K562 (cell line): ENCODE data around the gene ARPC1A. TPM values are rescaled to one million over a fixed set of nuclear protein-coding genes. Genes with fewer than 3 reads are reported as not detected.

Experiments
- ATAC-seq: fragments of 200-7000 bp; cut with Tn5 transposase; 3 replicates; pipeline ENCODE4 v1.9.1; 2020; ENCODE audit warnings: moderate library complexity
- BruUV-seq: library from RNA; stranded (reverse); fragments of 400-500 nt; replicated peaks from 2 replicates; lab custom pipeline; 2021; lab: Mats Ljungman, UMichigan
- CTCF ChIA-PET: fragments of 300-600 bp; formaldehyde crosslinking; extraction: SDS; loops from one replicate; lab custom pipeline; 2021; ENCODE audit warnings: low intra/inter-chr PET ratio; lab: Yijun Ruan, JAX
- POLR2A ChIA-PET: fragments of 300-600, 350-650 bp; sonication (Branson Sonifier 250); formaldehyde crosslinking; extraction: SDS; loops from one replicate; lab custom pipeline; 2021; ENCODE audit warnings: antibody characterized with exemption, inconsistent platforms; lab: Yijun Ruan, JAX
- DNase-seq, 4 experiments: peaks; one replicate each; pipeline versions ENCODE4 v3.0.0 to v3.0.0-alpha.2; 2011 to 2018; ENCODE audit warnings: low spot score in 3 of 4, mixed read lengths in 3 of 4; ENCODE audit errors: extremely low read depth in 1 of 4
- FAIRE-seq: peaks from 2 replicates; lab custom pipeline; 2011; peaks lifted over from hg19 to GRCh38; lab: Jason Lieb, UNC
- H2AFZ ChIP-seq: 2 replicates; pipeline ENCODE4 v1.6.0; 2011; ENCODE audit warnings: low read depth, low read length, control low read depth, inconsistent platforms
- H3K27ac ChIP-seq: fragments of 200-600 bp; 3 replicates; pipeline ENCODE4 v1.8.0; 2011; ENCODE audit warnings: low read depth, mild to moderate bottlenecking, control low read depth, inconsistent platforms, low read length, moderate library complexity, mixed read lengths; ENCODE audit errors: extremely low read depth
- H3K27me3 ChIP-seq, 2 experiments: fragments of 300-600 bp in 1 of 2; 2 replicates in 1 of 2; 3 replicates in 1 of 2; pipeline versions ENCODE4 v1.6.0 to v1.8.0; 2011; ENCODE audit warnings: inconsistent platforms in 2 of 2, low read length in 2 of 2, mild to moderate bottlenecking in 1 of 2, mixed read lengths in 1 of 2, moderate library complexity in 1 of 2; ENCODE audit not compliant: control insufficient read depth in 2 of 2, insufficient read depth in 2 of 2
- H3K36me3 ChIP-seq: fragments of 300-600 bp; 3 replicates; pipeline ENCODE4 v1.8.0; 2011; ENCODE audit warnings: mild to moderate bottlenecking, low read length, inconsistent platforms; ENCODE audit not compliant: control insufficient read depth, insufficient read depth
- H3K4me1 ChIP-seq, 2 experiments: fragments of 200-600 bp in 1 of 2; replicated peaks in 1 of 2; 2 replicates in 1 of 2; 3 replicates in 1 of 2; pipeline versions ENCODE4 v1.5.1 to v1.8.0; 2011; ENCODE audit warnings: inconsistent platforms in 2 of 2, low read length in 2 of 2, mild to moderate bottlenecking in 1 of 2, mixed read lengths in 1 of 2, moderate library complexity in 1 of 2; ENCODE audit not compliant: control insufficient read depth in 2 of 2, insufficient read depth in 2 of 2
- H3K4me2 ChIP-seq: 2 replicates; pipeline ENCODE4 v1.6.1; 2011; ENCODE audit warnings: low read length, control low read depth, inconsistent platforms, mixed read lengths; ENCODE audit not compliant: insufficient read depth
- H3K4me3 ChIP-seq: fragments of 200-600 bp; sonication (generic), shearing (Covaris generic); 2 replicates; pipeline ENCODE4 v1.5.1; 2016; ENCODE audit warnings: control low read depth, inconsistent platforms
- H3K79me2 ChIP-seq: fragments of 200-600 bp; 3 replicates; pipeline ENCODE4 v1.8.0; 2011; ENCODE audit warnings: low read length, inconsistent platforms; ENCODE audit not compliant: control insufficient read depth, insufficient read depth
- H3K9ac ChIP-seq, 2 experiments: 2 replicates each; pipeline versions ENCODE4 v1.6.0 to v1.6.1; 2011; ENCODE audit warnings: low read depth in 2 of 2, low read length in 2 of 2, control low read depth in 1 of 2, inconsistent platforms in 1 of 2, mild to moderate bottlenecking in 1 of 2, mixed read lengths in 1 of 2; ENCODE audit not compliant: insufficient read depth in 1 of 2
- H3K9me1 ChIP-seq: one replicate; pipeline ENCODE4 v1.6.0; 2011; ENCODE audit warnings: inconsistent platforms, mild to moderate bottlenecking, low read length, moderate library complexity; ENCODE audit not compliant: control insufficient read depth, insufficient read depth
- H3K9me3 ChIP-seq: replicated peaks from 2 replicates; pipeline ENCODE4 v1.5.1; 2011; ENCODE audit warnings: low read depth, low read length, inconsistent platforms; ENCODE audit not compliant: control insufficient read depth, insufficient read depth
- H4K20me1 ChIP-seq: replicated peaks from 2 replicates; pipeline ENCODE4 v1.6.1; 2011; ENCODE audit warnings: low read length, inconsistent platforms, mixed read lengths; ENCODE audit not compliant: control insufficient read depth, insufficient read depth
- BACH1 ChIP-seq: fragments of 200-800 bp; sonication (Bioruptor generic); IDR thresholded peaks from 2 replicates; pipeline ENCODE4 v1.6.1; 2016; ENCODE audit warnings: missing genetic modification characterization, missing compliant biosample characterization
- BRD4 ChIP-seq: fragments of 200-600 bp; sonication (generic); IDR thresholded peaks from 2 replicates; pipeline ENCODE4 v1.6.1; 2017; ENCODE audit warnings: inconsistent platforms
- DACH1 ChIP-seq: fragments of 450-650 bp; IDR thresholded peaks from 2 replicates; pipeline ENCODE4 v1.6.1; 2018; ENCODE audit not compliant: partially characterized antibody
- FOXM1 ChIP-seq, 2 experiments: fragments of 450-650 bp in 1 of 2; sonication (generic) in 1 of 2; formaldehyde crosslinking in 1 of 2; IDR thresholded peaks; 2 replicates each; pipeline versions ENCODE4 v1.6.1 to v1.9.0; 2017 to 2022; ENCODE audit warnings: low read depth in 2 of 2, mild to moderate bottlenecking in 2 of 2, missing genetic modification reagents in 1 of 2, moderate library complexity in 1 of 2
- HMG20B ChIP-seq: fragments of 250-450 bp; sonication (Bioruptor Pico); IDR thresholded peaks from 2 replicates; pipeline ENCODE4 v1.5.0; 2021; ENCODE audit warnings: mild to moderate bottlenecking
- MAFG ChIP-seq: fragments of 450-650 bp; conservative IDR thresholded peaks from 2 replicates; pipeline ENCODE4 v1.6.1; 2016; ENCODE audit warnings: missing genetic modification characterization, missing compliant biosample characterization
- OTX1 ChIP-seq: fragments of 450-650 bp; formaldehyde crosslinking; IDR thresholded peaks from 2 replicates; pipeline ENCODE4 v1.4.0; 2022; ENCODE audit warnings: mild to moderate bottlenecking
- PHB2 ChIP-seq: fragments of 450-650 bp; IDR thresholded peaks from 2 replicates; pipeline ENCODE4 v1.6.1; 2017; ENCODE audit warnings: low read depth
- SMAD3 ChIP-seq: fragments of 450-650 bp; formaldehyde crosslinking; conservative IDR thresholded peaks from 2 replicates; pipeline ENCODE4 v1.4.0; 2020; ENCODE audit warnings: mild to moderate bottlenecking
- XRCC4 ChIP-seq: IDR thresholded peaks from one replicate; pipeline ENCODE4 v1.6.1; 2011; ENCODE audit not compliant: insufficient read depth, insufficient read length; ENCODE audit errors: extremely low read depth
- ZNF518B ChIP-seq: fragments of 250-450 bp; sonication (Bioruptor Pico); IDR thresholded peaks from 2 replicates; pipeline ENCODE4 v1.5.0; 2021; ENCODE audit warnings: mild to moderate bottlenecking, moderate library complexity
- ZNF561 ChIP-seq: fragments of 450-650 bp; formaldehyde crosslinking; conservative IDR thresholded peaks from 2 replicates; pipeline ENCODE4 v1.4.0; 2020; ENCODE audit warnings: mild to moderate bottlenecking, moderate library complexity
- ZNF75A ChIP-seq: fragments of 450-650 bp; formaldehyde crosslinking; IDR thresholded peaks from 2 replicates; pipeline ENCODE4 v1.4.0; 2020; ENCODE audit warnings: mild to moderate bottlenecking
- WGBS: fragments of 100-300 bp; shearing (Covaris generic); methylation state at CpG from one replicate; pipeline ENCODE4 v1.1.6; 2016; ENCODE audit warnings: low coverage, mixed read lengths; ENCODE audit not compliant: insufficient coverage; ENCODE audit errors: missing lambda C conversion rate; 5-methylcytosine and 5-hydroxymethylcytosine counted together
- in situ Hi-C: fragments of 300-500 bp; cut with MboI; formaldehyde crosslinking; loops from 4 replicates; pipeline ENCODE4 v1.15.0; 2018; ENCODE audit warnings: inconsistent platforms, mixed read lengths
- intact Hi-C: fragments of 100-400 bp; cut with micrococcal nuclease; formaldehyde crosslinking; loops from 2 replicates; pipeline ENCODE4 v1.14.2; 2022
- polyA plus RNA-seq, 8 experiments: library from polyadenylated mRNA; depleted of rRNA in 4 of 8; stranded (reverse) in 5 of 8; unstranded in 3 of 8; fragments of >200 nt; fragmentation: Nextera tagmentation in 2 of 8; fragmentation: Illumina TruSeq in 1 of 8; extraction: Ambion mirVana in 2 of 8; extraction: Trizol in 1 of 8; gene quantifications; 2 replicates each; pipeline versions ENCODE4 v1.2.1 to v1.2.3, GENCODE V29; 2011 to 2014; ENCODE audit warnings: inconsistent platforms in 1 of 8, missing spikeins in 1 of 8
- total RNA-seq, 7 experiments: library from RNA; depleted of rRNA in 6 of 7; stranded (reverse); fragments of >200 nt in 6 of 7; fragmentation: Illumina TruSeq in 2 of 7; extraction: Trizol in 2 of 7; gene quantifications; 2 replicates each; pipeline versions ENCODE4 v1.2.1 to v1.2.3, GENCODE V29; 2011 to 2021; ENCODE audit warnings: low replicate concordance in 1 of 7
- TF ChIP-seq, protein P1 (sequence below): fragments of 250-450 bp; sonication (Bioruptor Pico); IDR thresholded peaks from 2 replicates; pipeline ENCODE4 v1.5.0; 2020; ENCODE audit warnings: mild to moderate bottlenecking
- TF ChIP-seq, protein P2 (sequence below): sonication (generic); formaldehyde crosslinking; IDR thresholded peaks from 2 replicates; pipeline ENCODE4 v1.9.0; 2022; ENCODE audit warnings: mild to moderate bottlenecking, missing genetic modification reagents
- TF ChIP-seq, protein P3 (sequence below), 2 experiments: fragments of 450-650 bp; conservative IDR thresholded peaks; 2 replicates each; pipeline ENCODE4 v1.6.1; 2017; ENCODE audit warnings: mild to moderate bottlenecking in 2 of 2, moderate library complexity in 2 of 2

The ARPC1A gene
- total and polyA plus RNA-seq, 9 of the 15 experiments (the other 6 are each of a cell fraction or from before 2014, with no cell fraction given): 39.5 to 151 (median 86.1) TPM

DNA sequence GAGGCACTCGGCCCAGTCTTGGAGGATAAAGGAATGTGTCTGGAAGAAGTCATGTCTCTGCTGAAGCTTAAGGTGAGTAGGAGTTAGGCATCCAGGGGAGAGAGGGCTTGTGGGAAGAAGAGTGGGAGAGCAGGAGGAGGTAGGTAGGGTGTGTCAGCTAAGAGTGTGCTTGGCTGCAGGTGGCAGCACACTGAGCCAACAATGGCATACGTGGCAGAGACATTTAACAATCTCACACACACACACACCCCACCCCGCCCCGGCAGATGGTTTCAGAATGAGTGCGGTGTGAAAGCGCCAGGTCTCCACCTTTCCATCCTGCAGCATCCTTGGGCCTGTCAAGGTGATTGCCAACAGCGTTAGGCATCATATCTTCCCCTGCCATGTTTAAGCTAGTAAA is 11.2 kb upstream of the ARPC1A start (continued):
- TF ChIP-seq FOXM1 (IDR thresholded peaks at IDR 0.05; ENCODE audit: low read depth) (no peak), FOXM1 (CRISPR knock-in tag; IDR thresholded peaks at IDR 0.05; ENCODE audit: low read depth) (no peak), SMAD3 (CRISPR knock-in tag) (no peak), DACH1 (no peak), MAFG (tag) (no peak), ZNF561 (CRISPR knock-in tag) (no peak)
- TF ChIP-seq, protein P1, sequence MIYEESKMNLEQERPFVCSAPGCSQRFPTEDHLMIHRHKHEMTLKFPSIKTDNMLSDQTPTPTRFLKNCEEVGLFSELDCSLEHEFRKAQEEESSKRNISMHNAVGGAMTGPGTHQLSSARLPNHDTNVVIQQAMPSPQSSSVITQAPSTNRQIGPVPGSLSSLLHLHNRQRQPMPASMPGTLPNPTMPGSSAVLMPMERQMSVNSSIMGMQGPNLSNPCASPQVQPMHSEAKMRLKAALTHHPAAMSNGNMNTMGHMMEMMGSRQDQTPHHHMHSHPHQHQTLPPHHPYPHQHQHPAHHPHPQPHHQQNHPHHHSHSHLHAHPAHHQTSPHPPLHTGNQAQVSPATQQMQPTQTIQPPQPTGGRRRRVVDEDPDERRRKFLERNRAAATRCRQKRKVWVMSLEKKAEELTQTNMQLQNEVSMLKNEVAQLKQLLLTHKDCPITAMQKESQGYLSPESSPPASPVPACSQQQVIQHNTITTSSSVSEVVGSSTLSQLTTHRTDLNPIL (CRISPR knock-in tag): no peak
- TF ChIP-seq, protein P2, sequence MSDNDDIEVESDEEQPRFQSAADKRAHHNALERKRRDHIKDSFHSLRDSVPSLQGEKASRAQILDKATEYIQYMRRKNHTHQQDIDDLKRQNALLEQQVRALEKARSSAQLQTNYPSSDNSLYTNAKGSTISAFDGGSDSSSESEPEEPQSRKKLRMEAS (CRISPR knock-in tag): no peak

DNA sequence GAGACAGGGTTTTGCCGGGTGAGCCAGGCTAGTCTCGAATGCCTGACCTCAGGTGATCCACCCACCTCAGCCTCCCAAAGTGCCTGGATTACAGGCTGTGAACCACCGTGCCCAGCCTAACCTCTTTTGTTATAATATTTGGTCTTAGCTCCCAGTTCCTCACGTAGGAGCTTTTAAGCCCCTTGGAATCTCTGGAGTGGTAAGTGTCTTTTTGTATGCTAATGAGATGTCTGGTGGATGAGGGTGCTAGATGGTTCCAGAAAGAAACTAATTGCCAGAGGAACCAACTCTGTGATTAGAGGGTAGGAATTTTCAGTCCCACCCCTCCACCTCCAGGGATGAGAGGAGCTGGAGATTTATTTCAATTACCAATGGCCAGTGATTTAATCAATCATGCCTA is 5.3 kb upstream of the ARPC1A start:
- Histone ChIP-seq H3K4me3 (no peak overlapping the region), H3K9ac (no peak overlapping the region), H3K4me2 (no peak overlapping the region), H3K4me1 (peaks cover 3 to 13% of the 10 kb centered on the region in 2 experiments; a peak in 3 of 5 replicates), H3K9me1 (no peaks in the 10 kb centered on the region), H2AFZ (no peak overlapping the region), H3K27ac (no peak overlapping the region), H3K27me3 (no peaks in the 10 kb centered on the region; a peak in 1 of 5 replicates), H3K79me2 (peaks cover 7% of the 10 kb centered on the region), H3K36me3 (no peaks in the 10 kb centered on the region), H3K9me3 (no peaks in the 10 kb centered on the region), H4K20me1 (no peaks in the 10 kb centered on the region; the same call in none of the 2 replicates)
- in situ Hi-C loops (no loop called here), intact Hi-C loops (no loop called here)
- ATAC-seq (no peak), DNase-seq (no peak), FAIRE-seq (no peak)
- 14% methylated on average over 4 of the region's 4 CpGs for WGBS
- TF ChIP-seq BRD4 (no peak), ZNF518B (CRISPR knock-in tag) (no peak), BACH1 (tag) (no peak), HMG20B (CRISPR knock-in tag) (no peak), PHB2 (no peak), OTX1 (CRISPR knock-in tag) (no peak), XRCC4 (no peak), ZNF75A (CRISPR knock-in tag) (no peak)
- TF ChIP-seq, protein P3, sequence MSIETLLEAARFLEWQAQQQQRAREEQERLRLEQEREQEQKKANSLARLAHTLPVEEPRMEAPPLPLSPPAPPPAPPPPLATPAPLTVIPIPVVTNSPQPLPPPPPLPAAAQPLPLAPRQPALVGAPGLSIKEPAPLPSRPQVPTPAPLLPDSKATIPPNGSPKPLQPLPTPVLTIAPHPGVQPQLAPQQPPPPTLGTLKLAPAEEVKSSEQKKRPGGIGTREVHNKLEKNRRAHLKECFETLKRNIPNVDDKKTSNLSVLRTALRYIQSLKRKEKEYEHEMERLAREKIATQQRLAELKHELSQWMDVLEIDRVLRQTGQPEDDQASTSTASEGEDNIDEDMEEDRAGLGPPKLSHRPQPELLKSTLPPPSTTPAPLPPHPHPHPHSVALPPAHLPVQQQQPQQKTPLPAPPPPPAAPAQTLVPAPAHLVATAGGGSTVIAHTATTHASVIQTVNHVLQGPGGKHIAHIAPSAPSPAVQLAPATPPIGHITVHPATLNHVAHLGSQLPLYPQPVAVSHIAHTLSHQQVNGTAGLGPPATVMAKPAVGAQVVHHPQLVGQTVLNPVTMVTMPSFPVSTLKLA (conservative IDR thresholded peaks at IDR 0.05): no peak
- no TSS peak for BruUV-seq
- ChIA-PET CTCF (no interaction called here), POLR2A (interaction anchor here (0.8 kb wide), 1 partner anchor 23 kb away, joined by 4 read pairs; no protein-coding TSS in a partner anchor)
